GM12874 (cell line): ENCODE results near the gene FNDC8.

Experiments
- TF ChIP-seq, protein P1 (sequence below): IDR thresholded peaks from 2 replicates; pipeline ENCODE4 v1.5.1; 2011; ENCODE audit warnings: low read depth, mild to moderate bottlenecking, control low read depth, low read length, moderate library complexity; ENCODE audit not compliant: insufficient read depth

FNDC8 gene

DNA sequence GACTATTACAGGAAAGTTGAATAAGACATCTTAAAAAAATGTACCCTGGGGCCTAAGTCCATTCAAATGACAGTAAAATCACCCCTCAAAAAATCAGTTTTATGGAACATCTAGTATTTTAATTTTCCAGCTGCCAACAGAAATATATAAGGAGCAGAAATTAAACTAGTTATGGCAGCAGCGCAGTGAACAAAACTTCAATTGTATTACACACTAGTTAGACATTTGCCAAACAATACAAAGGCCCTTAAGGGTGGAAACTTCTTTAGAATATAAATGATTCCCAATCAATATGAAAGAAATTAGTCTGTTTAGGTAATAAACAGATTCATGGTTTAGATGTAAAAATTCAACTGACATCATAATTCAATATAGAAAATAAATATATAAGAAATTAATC lies 39.8 kb upstream of the FNDC8 start:
- TF ChIP-seq, protein P1, sequence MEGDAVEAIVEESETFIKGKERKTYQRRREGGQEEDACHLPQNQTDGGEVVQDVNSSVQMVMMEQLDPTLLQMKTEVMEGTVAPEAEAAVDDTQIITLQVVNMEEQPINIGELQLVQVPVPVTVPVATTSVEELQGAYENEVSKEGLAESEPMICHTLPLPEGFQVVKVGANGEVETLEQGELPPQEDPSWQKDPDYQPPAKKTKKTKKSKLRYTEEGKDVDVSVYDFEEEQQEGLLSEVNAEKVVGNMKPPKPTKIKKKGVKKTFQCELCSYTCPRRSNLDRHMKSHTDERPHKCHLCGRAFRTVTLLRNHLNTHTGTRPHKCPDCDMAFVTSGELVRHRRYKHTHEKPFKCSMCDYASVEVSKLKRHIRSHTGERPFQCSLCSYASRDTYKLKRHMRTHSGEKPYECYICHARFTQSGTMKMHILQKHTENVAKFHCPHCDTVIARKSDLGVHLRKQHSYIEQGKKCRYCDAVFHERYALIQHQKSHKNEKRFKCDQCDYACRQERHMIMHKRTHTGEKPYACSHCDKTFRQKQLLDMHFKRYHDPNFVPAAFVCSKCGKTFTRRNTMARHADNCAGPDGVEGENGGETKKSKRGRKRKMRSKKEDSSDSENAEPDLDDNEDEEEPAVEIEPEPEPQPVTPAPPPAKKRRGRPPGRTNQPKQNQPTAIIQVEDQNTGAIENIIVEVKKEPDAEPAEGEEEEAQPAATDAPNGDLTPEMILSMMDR, result no peak

- TF ChIP-seq, protein P1, result no peak
These were observed 39.2 kb upstream of the FNDC8 start for GRCh38 chr17:35082073-35082657.

DNA sequence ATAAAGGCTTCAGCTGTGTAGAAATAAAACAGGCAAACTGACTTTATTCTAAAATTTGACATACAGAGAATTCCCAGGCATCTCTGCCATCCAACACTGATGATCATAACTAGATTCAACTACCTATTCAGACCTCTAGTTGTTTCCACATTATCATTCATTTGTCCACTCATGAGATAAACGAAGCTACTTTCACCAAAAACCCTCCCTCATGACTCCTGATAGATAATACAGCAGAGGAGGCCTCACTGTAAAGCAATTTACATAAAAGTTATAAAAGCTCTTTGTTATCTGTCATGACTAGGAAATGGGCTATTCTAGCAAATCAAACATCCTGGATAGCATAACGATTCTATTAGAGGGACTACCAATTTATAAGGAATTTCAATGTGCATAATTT lies 38.3 kb upstream of the FNDC8 start:
- TF ChIP-seq, protein P1, result no peak

DNA sequence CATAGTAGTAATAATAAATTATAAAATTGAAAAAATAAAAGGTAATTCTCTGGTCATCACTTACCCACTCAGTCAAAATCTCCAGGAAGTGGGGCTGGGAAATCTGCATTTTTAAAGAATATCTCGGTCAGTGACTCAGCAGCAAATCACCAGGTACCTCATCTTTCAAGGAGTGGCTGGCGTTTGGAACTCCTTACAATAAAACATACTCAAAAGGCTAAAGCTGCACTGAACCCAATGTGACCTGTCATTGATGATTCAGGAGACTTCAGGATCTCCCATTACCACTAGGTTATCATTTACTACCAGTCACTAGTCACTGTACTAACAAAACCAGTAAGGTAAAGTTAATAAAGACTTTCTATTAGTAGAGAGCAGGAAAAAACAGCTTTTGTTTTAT lies 36.4 kb upstream of the FNDC8 start:
- TF ChIP-seq, protein P1, result no peak

DNA sequence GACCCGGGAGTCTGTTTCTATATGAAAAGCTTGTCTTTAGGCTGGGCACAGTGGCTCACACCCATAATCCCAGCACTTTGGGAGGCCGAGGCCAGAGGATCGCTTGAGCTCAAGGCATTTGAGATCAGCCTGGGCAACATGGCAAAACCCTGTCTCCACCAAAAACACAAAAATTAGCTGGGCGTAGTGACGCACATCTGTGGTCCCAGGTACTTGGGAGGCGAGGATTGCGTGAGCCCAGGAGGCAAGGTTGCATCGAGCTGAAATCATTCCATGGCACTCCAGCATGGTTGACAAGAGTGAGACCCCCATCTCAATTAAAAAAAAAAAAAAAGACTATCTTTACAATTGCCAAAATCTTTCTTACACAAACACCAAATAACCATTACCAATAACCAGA lies 35.3 kb upstream of the FNDC8 start:
- TF ChIP-seq, protein P1, result no peak

- TF ChIP-seq, protein P1, result no peak
These were observed 34.4 kb upstream of the FNDC8 start for GRCh38 chr17:35086931-35087573.

- TF ChIP-seq, protein P1, result no peak
These were observed 33.6 kb upstream of the FNDC8 start for GRCh38 chr17:35087731-35088355.
